NK-92 treated with Interleukin-12 subunit alpha and Interleukin-12 subunit beta, amount 100 ng/mL, for 24 hours (cell line): Measurements from ENCODE around the gene MESD.
A peak's percentile ranks its signal among the peaks of the same experiment; 100 is the strongest.

Source experiments
- DNase-seq: peaks from one replicate; lab custom pipeline; 2025; lab: John Stamatoyannopoulos, UW

Gene MESD

GRCh38 chr15:80937718-80938117 is 51.9 kb downstream of the MESD start:
- no peak for DNase-seq

GRCh38 chr15:80936288-80937078 is 53.1 kb downstream of the MESD start:
- no peak for DNase-seq

GRCh38 chr15:80934761-80935221 is 54.8 kb downstream of the MESD start:
- DNase-seq: peak; percentile 36

GRCh38 chr15:80932989-80933388 is 56.6 kb downstream of the MESD start:
- no peak for DNase-seq

GRCh38 chr15:80932513-80932815 is 57.2 kb downstream of the MESD start:
- DNase-seq: no peak

- no peak for DNase-seq
These were observed 57.7 kb downstream of the MESD start for GRCh38 chr15:80931721-80932512.

- DNase-seq: no peak
These were observed 58.4 kb downstream of the MESD start for GRCh38 chr15:80931191-80931590.

GRCh38 chr15:80929689-80930088 is 59.9 kb downstream of the MESD start:
- no peak for DNase-seq

- DNase-seq: no peak
These were observed 60.4 kb downstream of the MESD start for GRCh38 chr15:80929225-80929624.

GRCh38 chr15:80926126-80926525 is 63.5 kb downstream of the MESD start:
- DNase-seq: no peak

GRCh38 chr15:80925597-80926059 is 64.0 kb downstream of the MESD start:
- no peak for DNase-seq

- DNase-seq: no peak
These were observed 65.3 kb downstream of the MESD start for GRCh38 chr15:80924278-80924677.

- no peak for DNase-seq
These were observed 66.0 kb downstream of the MESD start for GRCh38 chr15:80923668-80924067.

GRCh38 chr15:80921736-80922410 is 67.7 kb downstream of the MESD start:
- DNase-seq: no peak

GRCh38 chr15:80920271-80920699 is 69.3 kb downstream of the MESD start:
- DNase-seq: peak; percentile 42

GRCh38 chr15:80918196-80918783 is 71.3 kb downstream of the MESD start:
- no peak for DNase-seq

GRCh38 chr15:80916056-80916455 is 73.6 kb downstream of the MESD start:
- DNase-seq: no peak

- DNase-seq: no peak
These were observed 74.1 kb downstream of the MESD start for GRCh38 chr15:80915472-80915871.

- DNase-seq: no peak
These were observed 76.1 kb downstream of the MESD start for GRCh38 chr15:80913541-80913940.

GRCh38 chr15:80912673-80913072 is 76.9 kb downstream of the MESD start:
- no peak for DNase-seq

GRCh38 chr15:80911821-80912220 is 77.8 kb downstream of the MESD start:
- DNase-seq: no peak

- no peak for DNase-seq
These were observed 83.4 kb downstream of the MESD start for GRCh38 chr15:80906159-80906766.
